ENCODE results near the gene MYB. TPM values are rescaled to one million over a fixed set of nuclear protein-coding genes. Genes with fewer than 3 reads are reported as not detected.
A peak's percentile ranks its signal among the peaks of the same experiment; 100 is the strongest.

Gene MYB
- total and polyA plus RNA-seq, 2 donors, result 42.1 to 84.7 TPM

GRCh38 chr6:135170238-135170637, 10.9 kb upstream of the MYB start:
- no peak overlapping the region for H3K27ac ChIP-seq (ENCODE audit: low read depth in 1 of 2, low read length in 1 of 2)
- no peaks in the 10 kb centered on the region for H3K36me3 ChIP-seq (ENCODE audit: control insufficient read depth in 2 of 2, insufficient read depth in 2 of 2, low read length in 1 of 2)
- no peaks in the 10 kb centered on the region for H3K27me3 ChIP-seq (ENCODE audit: control insufficient read depth in 2 of 2, insufficient read depth in 1 of 2, low read length in 1 of 2)
- H3K4me1 ChIP-seq (ENCODE audit: control insufficient read depth in 2 of 2, insufficient read depth in 2 of 2, low read length in 2 of 2), result peaks cover 4 to 10% of the 10 kb centered on the region in 2 donors
- no peak overlapping the region for H3K4me3 ChIP-seq (ENCODE audit: low read length in 2 of 2)
- no peak for DNase-seq (ENCODE audit: low read depth in 6 of 9, low spot score in 9 of 9)
- H3K9me3 ChIP-seq (ENCODE audit: control insufficient read depth in 2 of 2, insufficient read depth in 1 of 2, low read length in 1 of 2), result no peaks in the 10 kb centered on the region
- WGBS, result 96% methylated on average over 2 of the region's 2 CpGs

- 89% methylated on average over 3 of the region's 3 CpGs for WGBS
Measured at GRCh38 chr6:135170849-135171248, 10.3 kb upstream of the MYB start.

GRCh38 chr6:135173242-135173988, 7.7 kb upstream of the MYB start:
- H3K9me3 ChIP-seq (ENCODE audit: control insufficient read depth in 2 of 2, insufficient read depth in 1 of 2, low read length in 1 of 2), result no peaks in the 10 kb centered on the region
- H3K27me3 ChIP-seq (ENCODE audit: control insufficient read depth in 2 of 2, insufficient read depth in 1 of 2, low read length in 1 of 2), result no peaks in the 10 kb centered on the region
- DNase-seq (ENCODE audit: low read depth in 6 of 9, low spot score in 9 of 9), result no peak
- 92% methylated on average over 3 of the region's 3 CpGs for WGBS
- peaks cover 10 to 25% of the 10 kb centered on the region in 2 donors for H3K4me1 ChIP-seq (ENCODE audit: control insufficient read depth in 2 of 2, insufficient read depth in 2 of 2, low read length in 2 of 2)
- no peak overlapping the region for H3K4me3 ChIP-seq (ENCODE audit: low read length in 2 of 2)
- no peak overlapping the region for H3K27ac ChIP-seq (ENCODE audit: low read depth in 1 of 2, low read length in 1 of 2)
- H3K36me3 ChIP-seq (ENCODE audit: control insufficient read depth in 2 of 2, insufficient read depth in 2 of 2, low read length in 1 of 2), result no peaks in the 10 kb centered on the region

More at GRCh38 chr6:135170849-135171248, 10.3 kb upstream of the MYB start:
- H3K4me1 ChIP-seq (ENCODE audit: control insufficient read depth in 2 of 2, insufficient read depth in 2 of 2, low read length in 2 of 2), result peaks cover 4 to 10% of the 10 kb centered on the region in 2 donors
- H3K27me3 ChIP-seq (ENCODE audit: control insufficient read depth in 2 of 2, insufficient read depth in 1 of 2, low read length in 1 of 2), result no peaks in the 10 kb centered on the region
- H3K9me3 ChIP-seq (ENCODE audit: control insufficient read depth in 2 of 2, insufficient read depth in 1 of 2, low read length in 1 of 2), result no peaks in the 10 kb centered on the region
- no peak overlapping the region for H3K4me3 ChIP-seq (ENCODE audit: low read length in 2 of 2)
- no peak overlapping the region for H3K27ac ChIP-seq (ENCODE audit: low read depth in 1 of 2, low read length in 1 of 2)
- no peaks in the 10 kb centered on the region for H3K36me3 ChIP-seq (ENCODE audit: control insufficient read depth in 2 of 2, insufficient read depth in 2 of 2, low read length in 1 of 2)
- DNase-seq (ENCODE audit: low read depth in 6 of 9, low spot score in 9 of 9), result no peak

GRCh38 chr6:135173989-135174484, 7.1 kb upstream of the MYB start:
- Histone ChIP-seq H3K4me1 (ENCODE audit: control insufficient read depth in 2 of 2, insufficient read depth in 2 of 2, low read length in 2 of 2) (peaks cover 15 to 29% of the 10 kb centered on the region in 2 donors), H3K27me3 (ENCODE audit: control insufficient read depth in 2 of 2, insufficient read depth in 1 of 2, low read length in 1 of 2) (no peaks in the 10 kb centered on the region), H3K4me3 (ENCODE audit: low read length in 2 of 2) (no peak overlapping the region), H3K36me3 (ENCODE audit: control insufficient read depth in 2 of 2, insufficient read depth in 2 of 2, low read length in 1 of 2) (no peaks in the 10 kb centered on the region), H3K9me3 (ENCODE audit: control insufficient read depth in 2 of 2, insufficient read depth in 1 of 2, low read length in 1 of 2) (no peaks in the 10 kb centered on the region), H3K27ac (ENCODE audit: low read depth in 1 of 2, low read length in 1 of 2) (no peak overlapping the region)
- DNase-seq (ENCODE audit: low read depth in 6 of 9, low spot score in 9 of 9), result no peak

GRCh38 chr6:135176058-135176457, 5.0 kb upstream of the MYB start:
- Histone ChIP-seq H3K4me1 (ENCODE audit: control insufficient read depth in 2 of 2, insufficient read depth in 2 of 2, low read length in 2 of 2) (peaks cover 17 to 28% of the 10 kb centered on the region in 2 donors), H3K9me3 (ENCODE audit: control insufficient read depth in 2 of 2, insufficient read depth in 1 of 2, low read length in 1 of 2) (no peaks in the 10 kb centered on the region), H3K27me3 (ENCODE audit: control insufficient read depth in 2 of 2, insufficient read depth in 1 of 2, low read length in 1 of 2) (no peaks in the 10 kb centered on the region), H3K27ac (ENCODE audit: low read depth in 1 of 2, low read length in 1 of 2) (no peak overlapping the region), H3K36me3 (ENCODE audit: control insufficient read depth in 2 of 2, insufficient read depth in 2 of 2, low read length in 1 of 2) (no peaks in the 10 kb centered on the region), H3K4me3 (ENCODE audit: low read length in 2 of 2) (no peak overlapping the region)
- DNase-seq (ENCODE audit: low read depth in 6 of 9, low spot score in 9 of 9), result no peak

- H3K9me3 ChIP-seq (ENCODE audit: control insufficient read depth in 2 of 2, insufficient read depth in 1 of 2, low read length in 1 of 2), result no peaks in the 10 kb centered on the region
- 9% methylated on average over 6 of the region's 6 CpGs for WGBS
Measured at GRCh38 chr6:135176464-135176863, 4.6 kb upstream of the MYB start.

GRCh38 chr6:135179372-135179771, 1.7 kb upstream of the MYB start:
- Histone ChIP-seq H3K4me3 (ENCODE audit: low read length in 2 of 2) (no peak overlapping the region), H3K9me3 (ENCODE audit: control insufficient read depth in 2 of 2, insufficient read depth in 1 of 2, low read length in 1 of 2) (no peaks in the 10 kb centered on the region), H3K36me3 (ENCODE audit: control insufficient read depth in 2 of 2, insufficient read depth in 2 of 2, low read length in 1 of 2) (no peaks in the 10 kb centered on the region), H3K27ac (ENCODE audit: low read depth in 1 of 2, low read length in 1 of 2) (peak overlapping the region in 1 of 2 donors; percentile 97), H3K27me3 (ENCODE audit: control insufficient read depth in 2 of 2, insufficient read depth in 1 of 2, low read length in 1 of 2) (no peaks in the 10 kb centered on the region), H3K4me1 (ENCODE audit: control insufficient read depth in 2 of 2, insufficient read depth in 2 of 2, low read length in 2 of 2) (peaks cover 13 to 32% of the 10 kb centered on the region in 2 donors)
- no peak for DNase-seq (ENCODE audit: low read depth in 6 of 9, low spot score in 9 of 9)
- WGBS, result 89% methylated on average over 2 of the region's 2 CpGs

More at GRCh38 chr6:135176464-135176863, 4.6 kb upstream of the MYB start:
- DNase-seq (ENCODE audit: low read depth in 6 of 9, low spot score in 9 of 9), result peak in 1 of 9 donors; percentile 47
- Histone ChIP-seq H3K4me1 (ENCODE audit: control insufficient read depth in 2 of 2, insufficient read depth in 2 of 2, low read length in 2 of 2) (peaks cover 17 to 28% of the 10 kb centered on the region in 2 donors), H3K4me3 (ENCODE audit: low read length in 2 of 2) (no peak overlapping the region), H3K27me3 (ENCODE audit: control insufficient read depth in 2 of 2, insufficient read depth in 1 of 2, low read length in 1 of 2) (no peaks in the 10 kb centered on the region), H3K27ac (ENCODE audit: low read depth in 1 of 2, low read length in 1 of 2) (peak overlapping the region in 1 of 2 donors; percentile 26), H3K36me3 (ENCODE audit: control insufficient read depth in 2 of 2, insufficient read depth in 2 of 2, low read length in 1 of 2) (no peaks in the 10 kb centered on the region)

GRCh38 chr6:135179920-135180541, 1.1 kb upstream of the MYB start:
- H3K27me3 ChIP-seq (ENCODE audit: control insufficient read depth in 2 of 2, insufficient read depth in 1 of 2, low read length in 1 of 2), result no peaks in the 10 kb centered on the region
- H3K4me3 ChIP-seq (ENCODE audit: low read length in 2 of 2), result peak overlapping the region; percentile 78 to 88
- H3K4me1 ChIP-seq (ENCODE audit: control insufficient read depth in 2 of 2, insufficient read depth in 2 of 2, low read length in 2 of 2), result peaks cover 13 to 32% of the 10 kb centered on the region in 2 donors
- WGBS, result 3% methylated on average over 16 of the region's 16 CpGs
- H3K36me3 ChIP-seq (ENCODE audit: control insufficient read depth in 2 of 2, insufficient read depth in 2 of 2, low read length in 1 of 2), result peaks cover 0 to 2% of the 10 kb centered on the region in 2 donors
- peak in 3 of 9 donors; percentile 54 to 82 (median 57) for DNase-seq (ENCODE audit: low read depth in 6 of 9, low spot score in 9 of 9)
- H3K27ac ChIP-seq (ENCODE audit: low read depth in 1 of 2, low read length in 1 of 2), result peak overlapping the region; percentile 93 to 97
- no peaks in the 10 kb centered on the region for H3K9me3 ChIP-seq (ENCODE audit: control insufficient read depth in 2 of 2, insufficient read depth in 1 of 2, low read length in 1 of 2)

Measured in thymus (tissue), 11 donors.